Mucosa of gallbladder (tissue), 1 donor: ENCODE results near the gene DTNB. TPM values are rescaled to one million over a fixed set of nuclear protein-coding genes. Genes with fewer than 3 reads are reported as not detected.

Experiments
- DNase-seq: peaks from one replicate; pipeline ENCODE4 v3.0.0-alpha.2; 2020; ENCODE audit warnings: low spot score
- total RNA-seq: library from RNA; stranded (reverse); gene quantifications from one replicate; pipeline ENCODE4 v1.2.1, GENCODE V29; 2021
- donor health status: DM: no; HTN: no; CAD: no.

Gene DTNB
- total RNA-seq, 1 donor from 2014 or later: 35.9 TPM

GRCh38 chr2:25387876-25388449 lies 285.4 kb downstream of the DTNB start:
- DNase-seq: no peak

- DNase-seq: no peak
Observed at GRCh38 chr2:25386971-25387875, 286.2 kb downstream of the DTNB start.

GRCh38 chr2:25385910-25386309 lies 287.5 kb downstream of the DTNB start:
- DNase-seq: no peak

GRCh38 chr2:25383806-25384205 lies 289.6 kb downstream of the DTNB start:
- no peak for DNase-seq

GRCh38 chr2:25381502-25381901 lies 291.9 kb downstream of the DTNB start:
- no peak for DNase-seq

GRCh38 chr2:25380586-25381375 lies 292.6 kb downstream of the DTNB start:
- no peak for DNase-seq

- DNase-seq: no peak
Observed at GRCh38 chr2:25380023-25380422, 293.4 kb downstream of the DTNB start.

GRCh38 chr2:25379535-25379934 lies 293.8 kb downstream of the DTNB start:
- no peak for DNase-seq

- no peak for DNase-seq
Observed at GRCh38 chr2:25378731-25379490, 294.5 kb downstream of the DTNB start.

GRCh38 chr2:25377822-25378421 lies 295.5 kb downstream of the DTNB start:
- no peak for DNase-seq

- DNase-seq: peak; percentile 89
Observed at GRCh38 chr2:25376750-25377621, 296.4 kb downstream of the DTNB start.

- DNase-seq: no peak
Observed at GRCh38 chr2:25375989-25376545, 297.3 kb downstream of the DTNB start.

GRCh38 chr2:25375371-25375988 lies 297.9 kb downstream of the DTNB start:
- DNase-seq: no peak

GRCh38 chr2:25374827-25375226 lies 298.6 kb downstream of the DTNB start:
- DNase-seq: no peak

GRCh38 chr2:25374411-25374810 lies 299.0 kb downstream of the DTNB start:
- no peak for DNase-seq

- DNase-seq: no peak
Observed at GRCh38 chr2:25373269-25373981, 300.0 kb downstream of the DTNB start.

GRCh38 chr2:25372405-25373268 lies 300.7 kb downstream of the DTNB start:
- DNase-seq: no peak
